Neutrophil (primary cell): ENCODE results near the gene CD58.

ENCODE experiments used
- H3K27ac ChIP-seq: fragments of 200-600 bp; sonication (generic); 2 replicates; pipeline ENCODE4 v1.5.1; 2016; ENCODE audit warnings: mild to moderate bottlenecking, moderate library complexity
- H3K27me3 ChIP-seq: fragments of 200-600 bp; sonication (generic); 2 replicates; pipeline ENCODE4 v1.6.0; 2016; ENCODE audit warnings: mild to moderate bottlenecking
- H3K36me3 ChIP-seq: fragments of 200-600 bp; sonication (generic); 2 replicates; pipeline ENCODE4 v1.5.1; 2017
- H3K4me1 ChIP-seq, 2 experiments: fragments of 200-600 bp in 1 of 2; sonication (generic) in 1 of 2; 1 replicate in 1 of 2; 2 replicates in 1 of 2; pipeline versions ENCODE4 v1.5.1 to v1.6.1; 2013 to 2016; ENCODE audit warnings: low read depth in 1 of 2, low read length in 1 of 2, mild to moderate bottlenecking in 1 of 2, moderate library complexity in 1 of 2; ENCODE audit not compliant: control insufficient read depth in 1 of 2, insufficient read depth in 1 of 2
- H3K4me3 ChIP-seq, 2 experiments: fragments of 200-600 bp in 1 of 2; sonication (generic) in 1 of 2; 1 replicate in 1 of 2; 2 replicates in 1 of 2; pipeline ENCODE4 v1.5.1; 2013 to 2016; ENCODE audit warnings: low read depth in 1 of 2, low read length in 1 of 2, mild to moderate bottlenecking in 1 of 2, moderate library complexity in 1 of 2
- H3K9me3 ChIP-seq: fragments of 200-600 bp; sonication (generic); 2 replicates; pipeline ENCODE4 v1.5.1; 2016
- TF ChIP-seq, protein P1 (sequence below): fragments of 200-600 bp; sonication (generic); IDR thresholded peaks from 2 replicates; pipeline ENCODE4 v1.5.1; 2016; ENCODE audit warnings: antibody characterized with exemption

The CD58 gene

DNA sequence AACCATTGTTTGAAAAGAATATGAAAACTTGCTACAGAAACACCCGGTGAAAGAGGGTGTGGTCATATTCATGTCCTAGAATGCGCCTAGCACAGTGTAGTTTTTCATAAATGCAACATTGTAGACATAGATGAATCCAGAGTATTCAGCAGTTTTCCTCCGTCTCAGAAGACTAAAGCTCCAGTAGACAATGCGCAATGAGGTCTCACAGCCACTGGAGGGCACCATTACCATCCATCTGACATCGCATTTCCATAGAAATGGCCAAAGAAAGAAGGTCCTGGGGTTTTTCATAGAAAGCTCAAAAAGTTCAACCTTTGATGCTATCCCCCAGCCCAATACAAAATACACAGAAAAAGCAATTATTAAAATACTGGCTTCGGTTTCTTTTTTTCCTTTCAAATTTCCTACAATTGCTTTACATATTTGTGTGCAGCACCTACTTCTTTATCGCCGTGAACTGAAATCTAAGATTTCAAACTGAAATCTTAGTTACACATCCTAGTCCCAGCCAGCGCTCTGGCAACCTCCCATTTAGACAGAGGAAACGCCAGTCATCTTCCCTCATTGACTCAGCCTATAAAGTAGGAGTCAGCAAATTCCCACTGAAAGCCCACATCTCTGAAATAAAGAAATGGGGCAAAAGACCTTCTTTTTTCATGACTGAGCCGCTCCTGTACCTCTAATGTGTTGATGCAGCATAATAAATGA is 3.9 kb upstream of the CD58 start:
- no peak overlapping the region for H3K27ac ChIP-seq
- no peaks in the 10 kb centered on the region for H3K9me3 ChIP-seq
- no peaks in the 10 kb centered on the region for H3K36me3 ChIP-seq
- TF ChIP-seq, protein P1, sequence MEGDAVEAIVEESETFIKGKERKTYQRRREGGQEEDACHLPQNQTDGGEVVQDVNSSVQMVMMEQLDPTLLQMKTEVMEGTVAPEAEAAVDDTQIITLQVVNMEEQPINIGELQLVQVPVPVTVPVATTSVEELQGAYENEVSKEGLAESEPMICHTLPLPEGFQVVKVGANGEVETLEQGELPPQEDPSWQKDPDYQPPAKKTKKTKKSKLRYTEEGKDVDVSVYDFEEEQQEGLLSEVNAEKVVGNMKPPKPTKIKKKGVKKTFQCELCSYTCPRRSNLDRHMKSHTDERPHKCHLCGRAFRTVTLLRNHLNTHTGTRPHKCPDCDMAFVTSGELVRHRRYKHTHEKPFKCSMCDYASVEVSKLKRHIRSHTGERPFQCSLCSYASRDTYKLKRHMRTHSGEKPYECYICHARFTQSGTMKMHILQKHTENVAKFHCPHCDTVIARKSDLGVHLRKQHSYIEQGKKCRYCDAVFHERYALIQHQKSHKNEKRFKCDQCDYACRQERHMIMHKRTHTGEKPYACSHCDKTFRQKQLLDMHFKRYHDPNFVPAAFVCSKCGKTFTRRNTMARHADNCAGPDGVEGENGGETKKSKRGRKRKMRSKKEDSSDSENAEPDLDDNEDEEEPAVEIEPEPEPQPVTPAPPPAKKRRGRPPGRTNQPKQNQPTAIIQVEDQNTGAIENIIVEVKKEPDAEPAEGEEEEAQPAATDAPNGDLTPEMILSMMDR, result peak; percentile 91
- H3K4me3 ChIP-seq, result no peak overlapping the region
- no peaks in the 10 kb centered on the region for H3K27me3 ChIP-seq
- H3K4me1 ChIP-seq, result peaks cover 31 to 37% of the 10 kb centered on the region in 2 experiments

DNA sequence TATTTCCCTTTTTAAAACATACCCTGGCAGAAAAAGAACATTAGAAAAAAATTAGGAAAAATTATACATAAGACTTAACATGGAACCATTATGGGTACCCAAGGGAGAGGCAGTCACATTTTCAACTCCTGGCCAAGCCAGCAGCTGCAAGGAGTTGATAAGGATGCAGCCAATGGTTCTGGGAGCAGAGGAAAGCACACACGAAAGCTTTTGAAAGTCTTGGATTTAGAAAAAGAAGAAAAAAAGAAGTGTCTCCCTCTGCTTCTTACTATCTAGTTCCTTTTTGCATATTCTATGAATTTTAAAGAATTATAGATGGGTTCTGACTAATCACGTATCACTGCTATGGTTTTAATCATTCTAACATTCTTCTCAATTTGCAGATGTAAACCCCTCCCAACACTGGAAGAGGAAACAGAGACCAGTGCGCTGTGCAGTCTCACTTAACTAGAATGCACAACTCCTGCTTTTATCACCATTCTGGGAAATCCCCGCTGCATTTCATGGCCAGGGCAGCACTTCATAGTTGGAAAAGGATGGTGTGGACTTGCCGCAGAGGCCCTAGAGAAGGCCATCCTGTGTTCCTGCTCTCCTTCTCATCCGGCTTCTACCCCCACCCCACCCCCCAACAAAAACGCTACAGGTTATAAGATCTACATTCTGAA is 2.7 kb upstream of the CD58 start:
- Histone ChIP-seq H3K36me3 (no peaks in the 10 kb centered on the region), H3K4me3 (no peak overlapping the region), H3K4me1 (peaks cover 43 to 49% of the 10 kb centered on the region in 2 experiments), H3K27ac (no peak overlapping the region), H3K9me3 (no peaks in the 10 kb centered on the region), H3K27me3 (no peaks in the 10 kb centered on the region)
- TF ChIP-seq, protein P1, result no peak

DNA sequence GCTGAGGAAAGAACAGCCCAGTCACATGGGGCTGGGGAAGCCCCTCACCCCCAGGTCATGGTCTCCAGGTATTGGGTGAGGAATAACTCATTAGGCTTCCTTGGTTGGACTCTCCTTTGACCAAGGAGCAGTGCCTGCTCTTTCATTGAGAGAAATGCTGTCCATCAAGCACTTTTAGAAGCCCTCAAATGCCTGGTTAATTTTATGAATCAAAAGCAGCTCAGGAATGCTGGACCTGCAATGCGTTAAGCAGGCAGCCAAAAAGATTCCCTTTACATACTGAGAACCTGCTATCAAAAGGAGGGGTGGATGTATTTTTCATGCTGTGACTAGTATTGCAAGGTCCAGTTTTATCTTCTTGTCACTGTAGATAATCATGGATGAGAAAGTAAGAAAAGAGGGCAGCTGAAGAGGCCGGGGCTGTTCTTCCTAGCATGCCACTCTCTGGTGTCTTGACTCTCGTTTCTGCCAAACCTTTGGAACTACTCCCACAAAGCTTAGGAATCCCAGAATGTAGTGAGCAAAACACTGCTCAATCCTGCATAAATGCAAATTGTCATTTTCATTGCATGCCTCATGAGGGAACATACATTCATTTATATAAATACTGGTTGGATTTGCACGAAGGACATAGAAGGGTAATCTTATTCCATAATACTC is 2.1 kb upstream of the CD58 start:
- Histone ChIP-seq H3K9me3 (no peaks in the 10 kb centered on the region), H3K36me3 (no peaks in the 10 kb centered on the region), H3K4me1 (peaks cover 43 to 51% of the 10 kb centered on the region in 2 experiments), H3K27me3 (no peaks in the 10 kb centered on the region), H3K4me3 (no peak overlapping the region), H3K27ac (no peak overlapping the region)
- TF ChIP-seq, protein P1, result no peak

DNA sequence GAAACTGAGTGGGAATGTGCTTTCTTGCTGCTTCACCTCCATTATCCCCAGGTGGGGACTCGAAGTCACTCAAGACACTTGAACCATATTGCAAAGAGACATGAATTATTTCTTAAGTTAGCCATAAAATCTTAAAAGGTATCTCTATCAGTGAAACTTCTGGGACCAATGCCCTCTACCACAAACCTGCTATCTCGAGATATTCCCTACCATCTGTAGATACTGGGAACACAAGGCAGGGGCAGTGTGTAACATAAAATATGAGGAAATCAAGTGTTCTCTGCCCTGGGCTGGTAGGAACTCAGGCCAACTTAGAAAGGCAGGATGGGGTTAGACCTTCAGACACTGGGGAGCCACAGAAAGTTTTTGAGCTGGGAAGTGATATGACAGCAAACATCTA is 1.3 kb upstream of the CD58 start:
- peaks cover 43 to 51% of the 10 kb centered on the region in 2 experiments for H3K4me1 ChIP-seq

DNA sequence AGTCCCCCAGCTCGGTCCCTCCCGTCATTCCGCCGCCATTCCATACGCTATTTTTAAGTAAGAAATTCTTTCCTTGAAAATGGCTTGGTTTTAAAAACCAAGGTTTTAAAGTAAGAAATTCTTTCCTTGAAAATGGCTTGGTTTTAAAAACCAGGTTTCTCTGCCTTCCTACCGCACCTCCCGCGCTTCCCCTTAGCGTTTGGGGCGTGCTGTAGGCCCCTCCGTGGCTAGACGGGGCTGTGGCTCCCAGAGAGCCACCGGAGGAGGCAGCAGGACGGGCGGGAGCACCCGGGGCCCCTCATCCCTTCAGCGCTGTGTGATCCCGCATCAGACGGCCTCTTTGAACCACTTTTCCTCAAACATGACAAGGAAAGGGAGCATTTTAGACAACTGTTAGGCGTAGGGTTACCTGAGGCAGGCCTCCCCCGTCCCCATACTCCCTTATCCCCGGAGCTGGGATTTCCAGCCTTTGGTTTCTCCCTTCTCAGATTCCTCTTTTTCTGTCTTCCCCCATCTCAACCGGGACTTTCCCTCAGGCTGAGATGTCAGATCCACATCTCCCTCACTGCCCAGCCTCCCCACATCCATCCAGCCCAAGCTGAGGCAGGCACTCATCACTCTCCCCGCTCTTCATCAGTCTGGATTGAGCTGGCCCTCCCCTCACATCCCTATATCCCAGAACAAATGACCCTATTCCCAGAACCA is 541 bp upstream of the CD58 start:
- Histone ChIP-seq H3K36me3 (no peaks in the 10 kb centered on the region), H3K9me3 (no peaks in the 10 kb centered on the region), H3K27ac (peak overlapping the region; percentile 100), H3K4me3 (peak overlapping the region; percentile 86 to 97), H3K4me1 (peaks cover 48 to 57% of the 10 kb centered on the region in 2 experiments), H3K27me3 (no peaks in the 10 kb centered on the region)
- TF ChIP-seq, protein P1, result no peak

More for the DNA sequence above, 1.3 kb upstream of the CD58 start:
- no peaks in the 10 kb centered on the region for H3K36me3 ChIP-seq
- no peaks in the 10 kb centered on the region for H3K9me3 ChIP-seq
- TF ChIP-seq, protein P1, result no peak
- H3K27ac ChIP-seq, result no peak overlapping the region
- H3K27me3 ChIP-seq, result no peaks in the 10 kb centered on the region
- H3K4me3 ChIP-seq, result no peak overlapping the region
